IMR-90 (cell line): ENCODE measurements around the gene RAB38. TPM values are rescaled to one million over a fixed set of nuclear protein-coding genes. Genes with fewer than 3 reads are reported as not detected.

Experiments used
- ATAC-seq: fragments of 200-7000 bp; cut with Tn5 transposase; 2 replicates; pipeline ENCODE4 v1.9.1; 2020; ENCODE audit warnings: low read depth, mild to moderate bottlenecking, moderate library complexity
- BruUV-seq: library from RNA; stranded (reverse); fragments of 400-500 nt; replicated peaks from 2 replicates; lab custom pipeline; 2021; lab: Mats Ljungman, UMichigan
- CTCF ChIA-PET: fragments of 300-600 bp; formaldehyde crosslinking; extraction: SDS; loops from one replicate; lab custom pipeline; 2021; ENCODE audit warnings: antibody characterized with exemption; lab: Yijun Ruan, JAX
- POLR2A ChIA-PET: fragments of 300-600 bp; sonication (Branson Sonifier 250); formaldehyde crosslinking; loops from one replicate; lab custom pipeline; 2022; ENCODE audit warnings: antibody characterized with exemption; ENCODE audit not compliant: unreplicated experiment; lab: Charles Lee
- DNase-seq: peaks from one replicate; pipeline ENCODE4 v3.0.0; 2013
- H2AFZ ChIP-seq: replicated peaks from 2 replicates; pipeline ENCODE3; 2013; ENCODE audit warnings: low read length, mild to moderate bottlenecking; ENCODE audit not compliant: poor library complexity
- H2AK5ac ChIP-seq: 2 replicates; pipeline ENCODE4 v1.6.1; 2013; ENCODE audit warnings: low read depth, low read length, inconsistent platforms
- H2AK9ac ChIP-seq: replicated peaks from 2 replicates; pipeline ENCODE3; 2013; ENCODE audit warnings: mild to moderate bottlenecking, low read depth, low read length, moderate library complexity; ENCODE audit not compliant: poor library complexity
- H2BK120ac ChIP-seq: 2 replicates; pipeline ENCODE4 v1.6.1; 2013; ENCODE audit warnings: low read depth, low read length, inconsistent platforms
- H2BK15ac ChIP-seq: 3 replicates; pipeline ENCODE4 v1.6.1; 2013; ENCODE audit warnings: low read depth, low read length, inconsistent platforms
- H2BK20ac ChIP-seq: 2 replicates; pipeline ENCODE4 v1.6.1; 2013; ENCODE audit warnings: low read depth, mild to moderate bottlenecking, inconsistent platforms, low read length, moderate library complexity
- H2BK5ac ChIP-seq: 2 replicates; pipeline ENCODE4 v1.6.1; 2013; ENCODE audit warnings: mild to moderate bottlenecking, low read depth, low read length, inconsistent platforms; ENCODE audit not compliant: poor library complexity, severe bottlenecking
- H3K14ac ChIP-seq: replicated peaks from 2 replicates; pipeline ENCODE4 v1.6.1; 2013; ENCODE audit warnings: low read depth, low read length, inconsistent platforms
- H3K18ac ChIP-seq: 2 replicates; pipeline ENCODE4 v1.6.1; 2013; ENCODE audit warnings: low read depth, low read length, control low read depth
- H3K23ac ChIP-seq: 2 replicates; pipeline ENCODE4 v1.6.1; 2013; ENCODE audit warnings: low read depth, low read length, inconsistent platforms
- H3K27ac ChIP-seq: 2 replicates; pipeline ENCODE4 v1.5.1; 2013; ENCODE audit warnings: mild to moderate bottlenecking, control low read depth, low read length; ENCODE audit not compliant: insufficient read depth
- H3K27me3 ChIP-seq: 2 replicates; pipeline ENCODE4 v1.6.1; 2013; ENCODE audit warnings: low read length; ENCODE audit not compliant: control insufficient read depth, insufficient read depth
- H3K36me3 ChIP-seq: 2 replicates; pipeline ENCODE4 v1.6.1; 2013; ENCODE audit warnings: low read length, mixed read lengths; ENCODE audit not compliant: control insufficient read depth, insufficient read depth
- H3K4ac ChIP-seq: 2 replicates; pipeline ENCODE4 v1.6.1; 2013; ENCODE audit warnings: low read depth, low read length, inconsistent platforms
- H3K4me1 ChIP-seq: 2 replicates; pipeline ENCODE4 v1.6.1; 2013; ENCODE audit warnings: low read length, mixed read lengths; ENCODE audit not compliant: control insufficient read depth, insufficient read depth
- H3K4me2 ChIP-seq: 2 replicates; pipeline ENCODE4 v1.6.1; 2013; ENCODE audit warnings: low read depth, mild to moderate bottlenecking, control low read depth, low read length, moderate library complexity
- H3K4me3 ChIP-seq: 2 replicates; pipeline ENCODE4 v1.5.1; 2013; ENCODE audit warnings: low read depth, mild to moderate bottlenecking, control low read depth, low read length, moderate library complexity; ENCODE audit not compliant: insufficient read depth
- H3K56ac ChIP-seq: 2 replicates; pipeline ENCODE4 v1.6.1; 2013; ENCODE audit warnings: low read length, inconsistent platforms; ENCODE audit not compliant: insufficient read depth; ENCODE audit errors: extremely low read depth
- H3K79me1 ChIP-seq, 2 experiments: 2 replicates each; pipeline ENCODE4 v1.6.1; 2013; ENCODE audit warnings: low read length in 2 of 2, inconsistent platforms in 1 of 2, low read depth in 1 of 2
- H3K9ac ChIP-seq: 2 replicates; pipeline ENCODE4 v1.6.1; 2013; ENCODE audit warnings: low read depth, low read length, control low read depth
- H3K9me1 ChIP-seq: 2 replicates; pipeline ENCODE4 v1.6.1; 2013; ENCODE audit warnings: low read length, inconsistent platforms; ENCODE audit not compliant: insufficient read depth
- H3K9me3 ChIP-seq: 2 replicates; pipeline ENCODE4 v1.6.1; 2013; ENCODE audit warnings: low read length; ENCODE audit not compliant: control insufficient read depth, insufficient read depth
- H4K20me1 ChIP-seq: 2 replicates; pipeline ENCODE4 v1.6.1; 2013; ENCODE audit warnings: low read length, inconsistent platforms; ENCODE audit not compliant: insufficient read depth
- H4K5ac ChIP-seq: 2 replicates; pipeline ENCODE4 v1.6.1; 2013; ENCODE audit warnings: mild to moderate bottlenecking, low read depth, low read length, control low read depth
- H4K8ac ChIP-seq, 2 experiments: 2 replicates each; pipeline ENCODE4 v1.6.1; 2013; ENCODE audit warnings: low read depth in 2 of 2, low read length in 2 of 2, control low read depth in 1 of 2, inconsistent platforms in 1 of 2
- H4K91ac ChIP-seq: 2 replicates; pipeline ENCODE4 v1.6.1; 2013; ENCODE audit warnings: low read depth, low read length, inconsistent platforms; ENCODE audit not compliant: insufficient read depth
- CEBPB ChIP-seq: IDR thresholded peaks from 2 replicates; pipeline ENCODE4 v1.6.1; 2012; ENCODE audit warnings: low read depth, low read length, improper control_type of control experiment
- CHD1 ChIP-seq: IDR thresholded peaks from 2 replicates; pipeline ENCODE4 v1.6.1; 2012; ENCODE audit warnings: low read depth, low read length, improper control_type of control experiment
- ELK1 ChIP-seq: fragments of 150-350 bp; IDR thresholded peaks from 2 replicates; pipeline ENCODE4 v1.6.1; 2016; ENCODE audit warnings: low read depth, mild to moderate bottlenecking, low read length, moderate library complexity, borderline replicate concordance
- FOS ChIP-seq: fragments of 150-350 bp; IDR thresholded peaks from 2 replicates; pipeline ENCODE4 v1.6.1; 2016; ENCODE audit warnings: low read depth, low read length
- MAFK ChIP-seq: IDR thresholded peaks from 2 replicates; pipeline ENCODE4 v1.6.1; 2012; ENCODE audit warnings: low read depth, low read length, improper control_type of control experiment
- MAZ ChIP-seq: IDR thresholded peaks from 2 replicates; pipeline ENCODE4 v1.6.1; 2012; ENCODE audit warnings: low read depth, mild to moderate bottlenecking, low read length, improper control_type of control experiment, moderate library complexity, borderline replicate concordance
- MXI1 ChIP-seq: IDR thresholded peaks from 2 replicates; pipeline ENCODE4 v1.6.1; 2012; ENCODE audit warnings: low read depth, mild to moderate bottlenecking, low read length, moderate library complexity, borderline replicate concordance
- NFE2L2 ChIP-seq: fragments of 150-350 bp; IDR thresholded peaks from 2 replicates; pipeline ENCODE4 v1.6.1; 2016; ENCODE audit warnings: low read depth, mild to moderate bottlenecking, low read length
- POLR2A ChIP-seq: IDR thresholded peaks from 2 replicates; pipeline ENCODE4 v1.6.1; 2012; ENCODE audit warnings: mild to moderate bottlenecking, low read depth, low read length
- RAD21 ChIP-seq: IDR thresholded peaks from 2 replicates; pipeline ENCODE4 v1.6.1; 2012; ENCODE audit warnings: low read length, improper control_type of control experiment
- RFX5 ChIP-seq: IDR thresholded peaks from 2 replicates; pipeline ENCODE4 v1.8.0; 2012; ENCODE audit warnings: low read depth, mild to moderate bottlenecking, low read length, moderate library complexity
- SMC3 ChIP-seq: fragments of 150-350 bp; IDR thresholded peaks from 2 replicates; pipeline ENCODE4 v1.6.1; 2016; ENCODE audit warnings: low read depth, mild to moderate bottlenecking, antibody characterized with exemption, low read length, moderate library complexity
- USF2 ChIP-seq: fragments of 150-350 bp; IDR thresholded peaks from 2 replicates; pipeline ENCODE4 v1.6.1; 2017; ENCODE audit warnings: mild to moderate bottlenecking, antibody characterized with exemption, low read length, low read depth
- WGBS, 2 experiments: methylation state at CpG; one replicate each; pipeline versions ENCODE4 v1.1.5 to v1.1.7; 2013; ENCODE audit warnings: missing lambda C conversion rate in 2 of 2; ENCODE audit not compliant: insufficient read length in 1 of 2; ENCODE audit errors: extremely low coverage in 2 of 2; 5-methylcytosine and 5-hydroxymethylcytosine counted together
- dilution Hi-C: fragments of 300-500 bp; cut with HindIII; formaldehyde crosslinking; loops from one replicate; pipeline ENCODE4 v1.14.3; 2018; ENCODE audit warnings: low sequenced_read_pairs; ENCODE audit not compliant: unreplicated experiment
- in situ Hi-C: fragments of 300-500 bp; cut with MboI; formaldehyde crosslinking; loops from 3 replicates; pipeline ENCODE4 v1.14.3; 2019; ENCODE audit warnings: low sequenced_read_pairs, inconsistent platforms, mixed read lengths
- intact Hi-C: fragments of 100-400 bp; cut with micrococcal nuclease; formaldehyde crosslinking; loops from 2 replicates; pipeline ENCODE4 v1.10.0; 2022
- polyA plus RNA-seq, 3 experiments: library from polyadenylated mRNA; depleted of rRNA; stranded (reverse); fragments of >200 nt; gene quantifications; 2 replicates each; pipeline ENCODE4 v1.2.3, GENCODE V29; 2012; ENCODE audit warnings: low replicate concordance in 1 of 3
- total RNA-seq: library from RNA; depleted of rRNA; stranded (reverse); fragments of >200 nt; gene quantifications from 2 replicates; pipeline ENCODE4 v1.2.3, GENCODE V29; 2012

Gene RAB38
- total and polyA plus RNA-seq, 2 of the 4 experiments (the other 2 are of a cell fraction): 5.0 to 6.5 TPM

DNA sequence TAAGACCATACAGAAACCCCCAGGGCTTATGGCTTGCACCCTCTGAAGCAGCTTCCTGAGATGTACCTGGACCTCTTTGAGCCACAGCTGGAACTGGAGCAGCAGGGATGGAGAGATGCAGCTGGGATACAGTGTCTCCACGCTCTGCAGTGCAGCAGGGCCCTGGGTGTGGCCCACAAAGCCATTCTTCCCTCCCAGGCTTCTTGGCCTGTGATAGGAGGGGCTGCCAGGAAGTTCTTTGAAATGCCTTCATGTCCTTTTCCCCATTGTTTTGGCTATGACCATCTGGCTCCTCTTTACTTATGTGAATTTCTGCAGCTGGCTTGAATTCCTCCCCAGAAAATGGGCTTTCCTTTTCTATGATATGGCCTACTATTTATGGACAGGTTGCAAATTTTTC lies 37.1 kb upstream of the RAB38 start:
- Histone ChIP-seq H3K18ac (no peak overlapping the region), H2BK120ac (no peak overlapping the region), H3K9me1 (no peaks in the 10 kb centered on the region), H3K9me3 (no peaks in the 10 kb centered on the region), H3K9ac (no peak overlapping the region), H2AK5ac (no peak overlapping the region), H4K20me1 (no peaks in the 10 kb centered on the region), H4K91ac (no peak overlapping the region), H3K79me1 (no peaks in the 10 kb centered on the region), H3K4me3 (no peak overlapping the region), H3K36me3 (no peaks in the 10 kb centered on the region), H3K4me2 (no peak overlapping the region), H3K23ac (no peak overlapping the region), H2AFZ (no peak overlapping the region), H3K4me1 (no peaks in the 10 kb centered on the region), H3K56ac (no peak overlapping the region), H3K4ac (no peak overlapping the region), H3K27me3 (no peaks in the 10 kb centered on the region), H2BK15ac (no peak overlapping the region), H2BK5ac (no peak overlapping the region), H4K8ac (no peak overlapping the region), H3K14ac (no peak overlapping the region), H2BK20ac (no peak overlapping the region), H2AK9ac (no peak overlapping the region), H4K5ac (no peak overlapping the region), H3K27ac (no peak overlapping the region)
- no CpG with 5 or more reads among the region's 1 CpG for WGBS, 2 experiments
- dilution Hi-C loops (no loop called here), intact Hi-C loops (no loop called here), in situ Hi-C loops (no loop called here)
- no TSS peak for BruUV-seq
- DNase-seq (no peak), ATAC-seq (no peak)
- ChIA-PET CTCF (interaction anchor here (0.6 kb wide), 1 partner anchor 190 kb away, joined by 4 read pairs; no protein-coding TSS in a partner anchor), POLR2A (no interaction called here)
- TF ChIP-seq CEBPB (no peak), MAFK (no peak), MXI1 (no peak), CHD1 (no peak), FOS (no peak), SMC3 (no peak), MAZ (no peak), ELK1 (no peak), USF2 (no peak), NFE2L2 (no peak), RAD21 (no peak), POLR2A (no peak), RFX5 (no peak)
